CMK (cell line): ENCODE results near the gene ENOX2.
"Not testable (repeated sequence)": the region's sequence is repeated elsewhere in the genome, so short reads cannot be mapped to it uniquely, and the experiment has no call there.

Source experiments
- DNase-seq: peaks from one replicate; pipeline ENCODE4 v3.0.0-alpha.2; 2010; ENCODE audit warnings: low read depth

The ENOX2 gene

GRCh38 chrX:130902783-130903613 lies at the start of gene ENOX2:
Gene ENOX2 (minus strand): TSS chrX:130903209. CDS start chrX:130703216, 199,993 bp downstream.
- DNase-seq: peak; percentile 80

DNA sequence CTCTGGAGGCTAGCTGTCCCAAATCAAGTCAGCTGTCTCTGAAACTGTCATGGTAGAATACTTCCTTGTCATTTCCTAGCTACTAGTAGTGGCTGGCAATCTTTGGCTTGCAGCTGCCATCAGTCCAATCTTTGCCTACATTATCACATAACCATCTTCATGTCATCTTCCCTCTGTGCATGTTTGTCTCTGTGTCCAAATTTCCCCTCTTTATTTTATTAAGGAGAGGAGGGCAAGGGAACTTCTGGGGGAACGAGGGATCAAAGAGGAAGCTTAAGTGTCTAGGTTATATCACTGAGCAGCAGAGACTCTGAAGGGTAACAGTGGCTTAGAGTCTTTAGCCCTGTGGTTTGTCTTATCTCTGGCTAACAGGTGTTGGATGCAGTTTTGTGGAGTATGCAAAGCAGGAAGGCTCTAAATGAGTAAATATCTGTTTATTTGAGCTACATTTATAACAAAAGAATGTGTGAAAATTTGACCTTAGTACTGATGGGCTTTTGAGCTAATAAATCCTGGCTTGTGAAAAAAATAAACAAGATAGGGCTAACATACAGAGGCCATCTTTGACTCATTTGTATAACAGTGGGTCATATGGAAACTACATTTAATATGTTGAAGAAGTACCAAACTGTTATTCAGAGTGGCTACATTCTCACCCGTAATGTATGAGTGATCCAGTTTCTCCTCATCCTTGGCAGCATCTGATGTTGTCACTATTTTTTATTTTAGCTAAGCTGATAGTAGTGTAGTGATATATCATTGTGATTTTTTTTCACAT lies 49.4 kb upstream of the ENOX2 start:
- peak; percentile 60 for DNase-seq

- no peak for DNase-seq
These were observed 41.2 kb upstream of the ENOX2 start for GRCh38 chrX:130944230-130944629.

- DNase-seq: no peak
These were observed 34.1 kb upstream of the ENOX2 start for GRCh38 chrX:130937101-130937500.

GRCh38 chrX:130933358-130933757 lies 30.3 kb upstream of the ENOX2 start:
- DNase-seq: no peak

- not testable (repeated sequence) for DNase-seq
These were observed 17.4 kb upstream of the ENOX2 start for GRCh38 chrX:130920405-130920804.

DNA sequence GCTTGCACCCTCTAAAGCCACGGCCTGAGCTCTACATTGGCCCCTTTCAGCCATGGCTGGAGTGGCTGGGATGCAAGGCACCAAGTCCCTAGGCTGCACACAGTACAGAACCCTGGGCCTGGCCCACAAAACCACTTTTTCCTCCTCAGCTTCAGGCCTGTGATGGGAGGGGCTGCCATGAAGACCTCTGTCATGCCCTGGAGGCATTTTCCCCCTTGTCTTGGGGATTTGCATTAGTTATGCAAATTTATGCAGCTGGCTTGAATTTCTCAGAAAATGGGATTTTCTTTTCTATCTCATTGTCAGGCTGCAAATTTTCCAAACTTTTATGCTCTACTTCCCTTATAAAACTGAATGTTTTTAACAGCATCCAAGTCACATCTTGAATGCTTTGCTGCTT lies 16.7 kb upstream of the ENOX2 start:
- not testable (repeated sequence) for DNase-seq

- not testable (repeated sequence) for DNase-seq
These were observed 15.5 kb upstream of the ENOX2 start for GRCh38 chrX:130918498-130918897.

GRCh38 chrX:130916636-130917422 lies 13.8 kb upstream of the ENOX2 start:
- peak; percentile 45 for DNase-seq

DNA sequence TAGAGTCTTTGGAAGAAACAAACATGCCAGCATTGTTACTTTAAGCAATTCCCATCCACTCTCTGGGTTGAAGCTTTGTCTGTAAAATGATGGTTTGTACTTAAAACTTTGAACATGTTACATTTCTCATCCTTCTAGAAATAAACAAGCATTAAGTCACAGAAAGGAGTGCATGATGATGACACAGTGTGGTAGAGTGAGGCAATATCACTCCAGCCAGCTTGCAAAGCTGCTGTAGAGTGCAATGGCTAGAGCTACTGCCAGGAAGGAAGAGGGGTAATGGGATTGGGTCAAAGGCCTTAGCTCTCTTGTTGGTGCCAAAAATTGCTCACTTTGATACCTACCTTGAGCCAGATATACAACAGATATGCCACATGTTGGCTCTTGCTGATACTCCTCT lies 12.3 kb upstream of the ENOX2 start:
- DNase-seq: no peak

- DNase-seq: peak; percentile 69
These were observed 6.6 kb upstream of the ENOX2 start for GRCh38 chrX:130909469-130910136.

DNA sequence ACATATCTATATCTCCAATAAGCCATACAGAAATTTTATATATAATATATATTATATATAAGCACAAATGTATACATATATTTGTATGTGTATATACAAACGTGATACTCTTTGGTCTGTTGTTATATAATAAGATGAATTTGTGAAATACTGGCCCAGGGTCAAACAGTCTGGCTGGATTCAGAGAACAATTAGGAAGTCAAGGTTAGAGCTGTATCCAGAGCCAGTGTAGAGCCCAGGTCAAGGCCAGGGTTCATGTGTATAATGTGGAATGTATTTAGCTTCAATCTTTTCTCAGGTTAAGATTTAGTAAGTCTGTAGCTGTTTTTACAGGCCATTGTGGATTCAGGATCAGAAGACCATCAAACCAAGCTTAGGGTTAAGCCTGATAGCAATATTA lies 3.8 kb upstream of the ENOX2 start:
- no peak for DNase-seq

GRCh38 chrX:130902446-130902782 lies 595 bp downstream of the ENOX2 start:
- no peak for DNase-seq

DNA sequence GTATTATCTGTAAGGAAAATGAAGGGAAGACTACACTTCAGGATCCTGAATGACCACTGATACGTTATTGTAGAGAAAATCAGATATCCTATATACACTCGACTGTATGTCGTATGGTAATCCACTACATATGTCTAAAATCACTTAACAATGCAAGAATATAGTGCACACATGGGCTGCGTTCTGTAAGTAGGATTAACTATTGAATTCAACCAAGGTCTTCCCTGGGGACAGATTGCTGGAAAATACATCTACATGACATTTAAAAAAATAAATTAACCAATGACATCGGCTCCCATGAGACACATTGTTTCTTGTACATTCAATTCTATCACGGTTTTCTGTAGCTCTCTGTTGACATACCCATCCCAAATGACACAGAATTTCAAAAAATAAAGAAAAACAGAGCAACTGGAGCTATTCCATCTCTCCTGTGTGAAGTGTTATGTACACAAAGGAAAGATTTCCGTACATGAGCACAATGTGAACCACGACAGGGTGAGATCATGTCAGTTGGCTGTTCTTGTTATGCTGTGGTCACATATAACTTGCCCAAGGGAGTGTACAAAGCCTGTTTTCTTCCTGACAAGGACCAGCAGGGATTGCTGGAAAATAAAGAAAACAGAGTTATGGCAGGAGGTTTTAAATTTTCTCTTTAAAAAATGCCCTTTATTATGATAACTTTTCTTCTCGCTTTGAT lies 6.1 kb downstream of the ENOX2 start:
- no peak for DNase-seq

- no peak for DNase-seq
These were observed 7.0 kb downstream of the ENOX2 start for GRCh38 chrX:130896026-130896425.

- no peak for DNase-seq
These were observed 7.7 kb downstream of the ENOX2 start for GRCh38 chrX:130895299-130895698.

DNA sequence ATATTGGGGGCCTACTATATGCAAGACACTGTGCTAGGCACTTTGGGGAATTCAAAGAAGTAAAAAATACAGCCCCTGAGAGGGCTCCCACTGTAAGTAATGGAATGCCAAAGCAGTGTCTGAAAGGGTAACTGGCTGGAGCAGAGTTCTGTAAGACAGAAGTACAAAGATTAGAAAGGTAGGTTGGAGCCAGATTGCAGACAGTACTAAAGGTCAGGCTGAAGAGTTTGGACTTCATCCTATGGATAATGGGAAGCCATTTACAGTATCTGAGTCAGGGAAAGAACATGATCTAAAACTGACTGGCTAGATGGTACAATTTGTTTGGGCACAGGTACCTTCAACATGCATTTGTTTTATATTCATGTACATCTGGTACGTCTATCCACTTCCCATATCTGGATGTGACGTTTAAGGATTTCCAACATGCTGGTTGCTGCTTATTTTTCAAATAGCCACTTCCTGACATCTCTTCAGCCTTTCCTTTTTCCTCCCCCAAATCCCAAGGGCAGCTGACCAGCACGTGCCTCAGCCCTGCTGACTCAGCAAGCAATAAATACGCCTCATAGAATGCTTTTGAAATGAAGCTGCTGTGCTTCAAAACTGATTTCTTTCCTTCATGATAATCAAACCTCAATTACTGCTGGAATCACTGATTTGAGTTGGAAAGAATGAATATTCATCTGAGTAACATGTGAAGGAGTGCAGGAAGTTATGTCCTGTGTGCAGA lies 9.5 kb downstream of the ENOX2 start:
- DNase-seq: no peak

- DNase-seq: no peak
These were observed 15.6 kb downstream of the ENOX2 start for GRCh38 chrX:130887376-130887775.

DNA sequence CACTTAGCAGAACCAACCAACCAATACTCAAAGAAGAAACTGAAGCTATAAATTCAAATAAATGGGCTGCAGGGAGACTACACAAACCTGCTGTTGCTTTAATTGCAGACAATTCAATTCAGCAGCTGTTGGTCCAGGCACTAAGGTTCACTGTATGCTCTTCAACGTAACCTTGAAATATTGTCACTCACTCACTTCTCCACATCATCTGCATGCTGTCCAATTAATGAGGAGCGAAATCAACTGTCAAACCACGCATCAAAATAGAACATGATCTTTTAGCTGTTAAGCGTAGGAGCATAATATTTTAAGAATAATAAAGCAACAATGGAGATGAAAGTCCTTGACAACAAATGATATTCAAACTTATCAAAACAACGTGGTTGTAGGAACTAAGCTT lies 17.0 kb downstream of the ENOX2 start:
- no peak for DNase-seq

GRCh38 chrX:130885508-130885907 lies 17.5 kb downstream of the ENOX2 start:
- DNase-seq: no peak

- DNase-seq: no peak
These were observed 18.4 kb downstream of the ENOX2 start for GRCh38 chrX:130884627-130885026.
